ENCODE measurements around the gene QSOX1.

The QSOX1 gene

DNA sequence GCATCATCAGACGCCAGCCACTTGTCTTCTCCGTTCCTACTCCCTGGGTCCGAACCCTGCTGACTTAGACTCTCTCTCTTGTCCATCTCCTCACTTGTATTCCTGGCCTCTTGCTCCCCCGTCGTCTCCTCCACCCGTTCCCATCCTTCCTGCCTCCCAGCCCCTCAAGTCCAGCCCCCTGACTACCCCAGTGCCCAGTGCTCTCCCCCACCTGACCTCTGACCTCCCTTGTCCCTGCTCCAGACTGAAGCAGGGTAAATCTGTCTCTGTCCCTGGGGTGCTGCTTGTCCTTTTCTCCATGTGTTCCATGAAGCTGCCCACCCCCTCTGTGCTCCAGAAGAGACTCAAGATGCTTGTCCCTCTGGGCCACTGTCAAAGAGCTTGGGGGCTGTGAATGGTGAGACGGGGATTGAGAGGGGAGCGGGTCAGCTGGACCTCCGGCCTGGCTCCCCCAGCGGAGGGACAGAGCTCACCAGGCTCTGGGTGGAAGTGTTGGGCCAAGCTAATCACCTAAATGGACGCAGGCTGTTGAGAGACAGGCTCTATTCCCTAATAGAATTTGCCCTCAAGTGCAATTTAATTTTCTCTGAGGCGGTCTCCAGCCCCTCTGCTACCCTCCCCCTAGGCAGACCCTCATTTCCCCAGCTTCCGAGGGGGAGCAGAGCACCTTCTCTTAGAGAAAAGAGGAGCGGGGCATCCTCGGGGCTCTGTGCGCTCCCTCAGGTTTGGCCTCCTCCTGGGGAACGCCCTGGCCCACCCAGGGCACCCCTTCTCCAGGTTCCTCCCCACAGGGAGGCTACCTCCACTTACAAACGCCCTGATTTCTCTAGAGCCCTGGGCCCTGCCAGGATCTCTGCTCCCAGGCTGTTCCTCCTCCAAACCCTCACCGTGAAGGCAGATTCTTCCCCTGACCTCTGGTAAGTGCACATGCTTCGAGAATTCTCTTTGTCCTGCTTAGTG is 64.4 kb downstream of the QSOX1 start:
- DNase-seq = no peak

DNA sequence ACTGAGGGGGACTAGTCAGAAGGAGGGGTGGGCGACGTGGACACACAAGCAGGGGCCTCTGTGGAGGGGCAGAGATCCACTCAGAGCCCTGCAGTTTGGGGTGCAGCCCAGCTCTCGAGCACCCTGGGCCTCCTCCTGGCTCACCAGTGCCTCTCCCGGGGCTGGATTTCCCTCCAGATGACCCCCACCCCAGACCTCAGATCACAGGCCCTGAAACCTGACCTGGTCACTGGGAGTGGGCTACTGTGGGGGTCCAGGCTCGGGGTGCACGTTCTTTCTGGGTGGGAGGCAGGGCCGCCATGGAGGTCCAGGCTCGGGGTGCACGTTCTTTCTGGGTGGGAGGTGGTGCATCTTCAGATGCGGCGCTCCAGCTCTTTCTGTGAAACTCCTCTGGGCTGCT is 65.1 kb downstream of the QSOX1 start:
- DNase-seq = no peak

DNA sequence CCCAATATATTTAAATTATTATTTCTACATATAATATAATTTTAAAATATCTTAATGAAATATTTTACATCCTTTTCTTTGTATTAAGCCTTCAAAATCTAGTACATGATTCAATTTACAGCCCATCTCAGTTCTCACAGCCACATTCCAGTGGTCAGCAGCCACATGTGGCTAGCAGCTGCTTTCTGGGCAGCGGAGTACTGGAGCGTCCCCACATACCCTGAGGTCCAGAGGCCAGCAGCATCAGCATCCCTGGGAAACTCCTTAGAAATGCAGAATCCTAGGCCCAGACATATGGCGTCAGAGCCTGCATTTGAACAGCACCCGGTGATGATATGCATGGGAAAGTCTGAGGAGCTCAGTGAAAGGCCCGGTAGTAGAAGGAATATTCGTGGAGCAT is 66.8 kb downstream of the QSOX1 start:
- no peak for DNase-seq

DNA sequence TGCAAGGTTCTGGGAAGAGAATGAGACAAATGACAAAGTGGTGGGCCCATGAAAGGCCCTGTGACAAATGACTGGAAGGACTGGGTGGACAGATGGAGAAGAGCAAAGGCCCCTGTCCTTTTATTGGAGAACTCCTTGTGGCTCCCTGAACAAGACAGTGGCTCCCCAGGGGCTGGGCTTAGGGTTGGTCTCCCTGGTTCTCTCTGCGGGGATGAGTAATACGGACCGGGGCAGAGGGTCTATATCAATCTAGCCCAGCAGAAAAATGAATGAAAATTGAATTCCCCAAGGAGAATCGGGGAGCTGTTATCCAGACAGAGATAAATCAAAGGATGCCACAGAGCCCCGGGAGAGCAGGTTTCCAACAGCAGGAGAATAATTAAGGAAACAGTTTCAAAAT is 70.2 kb downstream of the QSOX1 start:
- no peak for DNase-seq

DNA sequence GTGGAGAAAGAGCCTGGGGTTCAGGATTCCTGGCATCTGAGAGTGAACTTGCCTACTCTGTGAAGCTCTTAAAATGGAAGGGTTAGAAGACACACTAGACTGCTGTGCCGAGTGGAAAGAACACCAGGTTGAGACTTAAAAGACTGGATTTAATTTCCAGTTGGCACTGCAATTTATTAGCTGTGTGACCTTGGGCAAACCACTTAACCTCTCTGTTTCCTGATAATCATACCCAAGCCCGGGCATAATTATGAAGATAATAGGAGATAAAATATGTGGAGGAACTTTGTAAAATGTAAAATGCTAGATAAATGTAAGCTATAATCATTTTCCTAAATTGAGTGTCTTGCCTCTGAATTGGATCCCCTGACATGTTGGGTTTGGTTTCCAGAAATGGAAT is 70.7 kb downstream of the QSOX1 start:
- DNase-seq = no peak

DNA sequence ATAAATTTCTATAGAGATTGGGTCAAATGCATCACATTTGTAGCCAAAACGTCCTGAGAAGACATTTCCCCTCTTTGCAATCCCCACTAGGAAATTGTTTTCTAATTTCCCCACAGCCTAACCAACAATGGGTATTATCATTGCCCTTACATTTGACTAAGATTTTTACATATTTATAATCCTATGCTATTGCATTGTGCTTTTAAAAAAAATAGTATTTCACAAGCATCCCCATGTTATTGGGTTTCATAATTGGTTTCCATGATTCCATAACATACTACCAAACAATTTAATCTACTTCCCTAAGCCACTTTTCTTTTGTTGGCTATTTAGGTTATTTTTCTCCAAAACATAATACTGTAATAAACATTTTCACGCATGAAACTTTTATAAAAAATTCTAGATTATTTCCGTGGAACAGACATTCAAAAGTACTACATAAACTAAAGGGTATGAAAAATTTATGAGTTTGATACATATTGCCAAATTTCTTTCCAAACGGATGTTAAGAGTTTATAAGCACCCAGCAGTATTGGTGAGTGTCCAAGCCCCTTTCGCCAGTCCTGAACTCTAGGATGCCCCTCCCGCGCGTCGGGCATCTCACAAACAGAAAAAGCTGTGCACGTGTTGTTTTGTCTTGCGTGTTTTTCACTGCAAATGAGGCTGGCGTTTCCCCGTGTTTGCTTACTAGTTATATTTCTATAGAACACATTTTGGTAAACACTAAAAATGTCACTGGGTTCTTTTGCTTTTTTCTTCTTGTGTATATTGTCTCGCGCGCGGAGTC is 73.4 kb downstream of the QSOX1 start:
- DNase-seq = no peak

DNA sequence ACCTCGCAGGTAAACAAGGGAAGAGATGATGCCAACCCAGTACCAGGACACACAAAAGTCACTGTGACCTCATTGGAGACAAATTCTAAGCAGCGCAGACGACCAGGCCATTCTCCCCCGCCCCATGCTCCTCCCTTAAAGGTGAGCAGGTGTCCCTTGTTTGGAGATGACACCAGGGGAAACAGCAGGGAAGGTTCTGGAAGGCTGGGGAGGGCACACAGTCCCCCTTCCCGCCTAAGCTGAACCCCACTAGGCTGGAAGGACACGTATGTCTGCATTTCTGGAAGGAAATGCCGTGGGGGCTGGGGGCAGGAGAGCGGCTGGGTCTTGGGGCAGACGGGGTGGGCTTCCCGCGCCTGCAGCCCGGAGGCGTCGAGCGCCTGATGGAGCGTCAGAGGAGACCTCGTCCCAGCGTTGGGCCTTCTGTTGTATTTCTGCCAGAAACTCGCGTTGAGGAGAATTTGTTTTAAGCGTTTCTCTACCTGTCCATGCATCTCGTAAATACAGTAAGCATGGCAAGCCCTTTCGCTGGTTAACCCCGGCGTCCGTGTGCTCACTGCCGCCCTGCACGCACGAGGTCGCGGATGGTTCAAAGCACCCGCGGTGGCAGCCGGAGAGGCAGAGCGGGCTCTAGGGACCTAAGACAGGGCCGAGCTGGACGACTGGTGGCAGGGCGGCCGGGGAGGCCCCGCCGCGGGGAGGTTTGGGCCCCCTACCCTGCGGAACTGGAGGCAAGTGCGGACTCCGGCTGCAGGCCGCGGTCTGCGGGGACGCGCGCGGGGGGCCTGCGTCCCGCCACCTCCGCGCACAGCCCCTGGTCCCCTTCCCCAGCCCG is 74.2 kb downstream of the QSOX1 start:
- DNase-seq = no peak

DNA sequence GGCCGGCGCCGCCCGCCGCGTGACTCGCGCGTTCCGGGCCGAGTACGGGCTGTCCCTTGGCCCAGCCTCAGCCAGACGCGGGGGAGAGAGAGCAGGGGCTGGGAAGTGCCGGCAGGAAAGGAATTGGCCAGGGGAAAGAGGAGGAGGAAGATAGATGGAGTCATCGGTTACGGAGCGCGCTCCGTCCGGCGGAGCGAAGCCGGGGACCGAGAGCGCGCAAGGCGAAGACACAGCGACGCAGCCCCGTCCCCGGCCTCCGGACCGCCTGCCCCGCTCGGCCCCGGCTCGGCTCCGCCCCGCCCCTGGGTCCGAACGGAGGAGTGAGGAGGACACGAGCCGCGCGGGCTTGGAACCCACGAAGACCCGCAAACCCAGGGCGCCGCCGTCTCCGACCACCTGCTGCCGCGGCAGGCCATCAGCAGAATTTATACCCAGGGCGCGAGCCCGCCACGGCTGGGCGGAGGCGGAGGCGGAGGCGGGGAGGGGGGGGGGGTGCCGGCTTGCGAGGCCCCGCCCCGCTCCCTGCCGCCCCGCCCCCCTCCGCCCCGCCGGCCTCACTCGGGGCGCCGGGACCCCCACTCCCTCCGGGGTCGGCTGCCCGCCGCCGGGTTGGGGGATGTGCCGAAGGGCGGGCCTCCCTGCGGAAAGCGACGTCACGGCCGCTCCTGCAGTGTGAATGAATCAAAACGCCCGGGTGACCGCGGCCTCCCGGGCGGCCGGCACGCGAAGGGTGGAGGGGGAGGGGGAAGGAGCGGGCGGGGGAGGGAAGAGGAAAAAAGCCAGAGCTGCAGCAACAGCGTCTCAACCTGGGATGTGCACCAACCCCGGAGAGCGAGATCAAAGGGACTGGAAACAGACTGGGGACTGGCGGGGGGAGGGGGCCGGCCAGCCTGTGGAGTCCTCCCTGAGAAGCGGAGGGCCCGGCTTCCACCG is 75.1 kb downstream of the QSOX1 start, which contains the start of gene LHX4:
Gene LHX4 (plus strand): TSS at position 782 of the 933 bp plus-strand sequence. CDS start 266 bp downstream, outside the sequence.
- DNase-seq = no peak

DNA sequence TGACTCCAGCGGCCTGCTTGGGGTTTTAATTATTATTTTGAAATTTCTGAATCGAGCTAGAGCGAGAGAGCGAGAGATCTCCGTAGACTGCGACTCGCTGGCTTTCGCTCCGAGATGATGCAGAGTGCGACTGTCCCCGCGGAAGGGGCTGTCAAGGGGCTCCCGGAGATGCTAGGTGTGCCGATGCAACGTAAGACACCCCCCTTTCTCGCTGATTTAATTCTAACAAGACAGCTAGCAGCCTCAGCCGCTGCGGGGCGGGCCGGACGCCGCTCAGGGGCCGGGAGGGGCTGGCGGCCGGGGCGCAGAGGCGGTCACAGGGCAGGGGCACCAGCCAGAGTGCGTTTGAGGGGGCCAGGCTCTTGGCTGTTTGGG is 75.7 kb downstream of the QSOX1 start:
- no peak for DNase-seq

DNA sequence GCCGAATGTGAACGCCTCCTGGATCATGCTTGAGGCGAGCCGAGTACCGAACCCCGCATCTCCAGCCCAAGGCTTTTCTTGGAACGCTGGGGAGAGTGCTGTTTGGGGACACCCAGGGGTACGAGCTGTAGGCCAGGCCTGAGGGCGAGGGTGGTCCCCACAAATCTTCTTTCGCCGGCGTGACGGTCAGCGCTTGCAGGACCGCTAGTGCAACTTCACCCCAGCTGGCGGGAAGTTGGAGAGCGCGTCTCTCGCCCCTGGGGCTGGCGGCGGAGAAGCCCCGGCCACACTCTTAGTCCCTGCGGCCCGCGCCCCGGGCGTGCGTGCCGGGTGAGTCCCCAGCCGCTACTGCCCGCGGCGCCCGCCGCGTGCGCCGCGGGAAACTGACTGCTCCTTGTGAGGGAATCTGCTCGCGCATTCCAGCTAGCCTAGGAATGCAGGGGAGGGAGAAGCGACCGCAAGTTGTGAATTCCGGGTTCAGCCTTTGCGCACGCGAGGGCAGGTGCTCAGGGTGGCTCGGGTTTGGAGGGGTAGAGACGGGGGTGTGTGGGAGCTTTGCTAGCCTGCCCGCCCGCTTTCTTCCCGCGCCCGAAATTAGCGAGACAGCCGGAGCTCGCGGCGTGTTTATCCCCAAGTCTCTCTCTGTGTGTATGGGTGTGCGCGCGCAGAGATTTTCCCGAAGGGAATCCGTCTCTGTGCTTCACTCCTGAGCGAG is 76.3 kb downstream of the QSOX1 start:
- no peak for DNase-seq

DNA sequence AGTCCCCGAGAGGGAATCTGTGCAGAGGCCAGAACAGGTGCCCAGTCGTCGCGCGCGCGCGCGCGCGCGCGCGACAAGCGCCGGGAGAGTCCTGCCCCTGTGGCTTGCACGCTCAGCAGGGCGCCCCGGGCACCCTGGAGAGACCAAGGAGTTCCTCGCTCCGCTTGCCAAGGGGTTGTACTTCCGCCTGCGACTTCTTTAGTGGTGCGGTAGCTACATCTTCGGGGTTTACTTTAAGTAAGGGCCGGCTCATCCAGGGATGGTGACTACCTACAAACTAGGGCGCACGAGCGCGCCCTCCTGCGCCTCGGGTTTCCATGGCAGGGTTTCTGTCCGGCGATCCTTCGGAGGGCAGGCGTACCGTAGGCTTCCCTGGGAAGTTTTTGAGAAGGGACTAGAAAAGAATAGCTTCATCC is 76.8 kb downstream of the QSOX1 start:
- no peak for DNase-seq

DNA sequence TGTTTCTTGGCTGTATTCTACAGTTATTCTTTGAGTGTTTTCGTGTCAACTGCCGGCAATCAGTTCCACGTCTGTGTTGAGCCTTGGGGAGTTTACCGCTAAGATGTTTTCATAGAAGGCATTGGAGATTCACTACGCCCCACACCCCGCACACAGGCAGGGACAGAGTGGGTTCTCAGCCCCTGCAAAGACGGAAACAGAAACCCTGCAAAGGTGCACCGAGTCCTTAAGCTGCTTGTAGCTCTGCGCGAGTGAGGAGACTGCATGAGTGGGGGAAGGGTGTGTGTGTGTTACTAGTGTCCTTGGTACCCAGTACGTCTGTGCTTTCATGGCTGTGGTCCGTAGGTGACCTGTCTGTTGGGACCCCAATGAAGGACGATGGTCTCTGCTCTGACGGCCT is 77.3 kb downstream of the QSOX1 start:
- DNase-seq = no peak

DNA sequence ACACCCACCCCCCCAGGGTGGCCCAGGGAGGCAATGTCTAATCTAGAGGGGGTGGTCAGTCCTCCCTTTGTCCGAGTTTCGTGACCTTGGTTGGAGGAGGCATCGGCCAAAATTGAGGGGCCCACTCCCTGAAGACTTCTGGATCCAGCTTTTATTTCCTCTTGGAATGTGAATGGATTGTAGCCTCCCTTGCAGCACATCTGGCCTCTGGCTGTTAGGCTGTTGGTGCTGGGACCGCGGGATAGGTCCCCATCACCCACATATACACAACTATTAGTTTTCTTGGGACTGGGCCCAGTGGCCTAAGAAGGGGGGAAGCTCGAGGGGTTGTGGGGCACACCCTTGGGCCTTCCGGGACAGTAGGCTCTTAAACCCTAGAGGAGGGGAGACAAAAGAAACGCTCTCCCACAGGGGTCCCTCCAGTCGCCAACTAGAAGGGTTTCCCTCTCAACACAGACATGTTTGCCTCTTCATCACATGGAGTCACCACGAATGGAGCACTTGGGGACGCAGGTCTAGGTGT is 77.9 kb downstream of the QSOX1 start:
- DNase-seq = no peak

DNA sequence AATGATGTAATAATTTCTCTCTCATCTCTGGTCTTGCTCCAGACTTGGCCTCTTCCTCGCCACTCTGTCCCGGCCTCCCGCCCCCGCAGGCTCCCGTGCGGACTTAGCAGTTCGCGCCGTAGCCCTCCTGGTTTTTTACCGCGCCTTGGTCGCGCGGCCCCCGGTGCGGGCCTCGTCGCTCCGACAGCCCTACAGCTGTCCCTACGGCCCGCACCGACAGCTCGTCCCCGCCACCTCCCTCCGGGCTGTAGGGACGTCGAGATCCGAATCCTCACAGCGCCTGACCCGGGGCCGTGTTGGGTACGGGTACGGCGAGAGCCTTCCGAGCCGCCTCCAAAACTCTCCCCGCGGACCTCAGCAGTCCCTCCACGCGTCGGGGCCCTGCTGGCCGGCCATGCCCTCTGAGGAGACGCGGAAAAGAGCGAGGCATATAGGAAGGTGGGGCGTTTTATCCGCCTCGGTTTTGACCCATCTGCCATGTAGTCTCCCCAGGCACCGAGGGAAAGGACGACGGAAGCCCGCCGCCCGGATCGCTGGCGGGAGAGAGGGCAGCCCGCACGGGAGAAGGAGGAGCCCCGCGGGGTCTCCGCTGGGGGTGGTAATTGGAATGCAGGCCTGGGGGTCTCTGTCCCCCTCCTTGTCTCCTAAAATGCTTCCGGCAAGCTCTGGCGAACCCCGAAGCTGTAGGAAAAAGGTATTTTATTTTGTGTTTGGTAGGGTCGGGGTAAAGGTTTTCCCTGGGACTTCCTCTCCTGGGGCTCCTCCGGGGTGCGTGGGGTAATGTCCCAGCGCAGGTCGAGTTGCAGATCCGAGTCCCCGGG is 78.7 kb downstream of the QSOX1 start:
- no peak for DNase-seq

DNA sequence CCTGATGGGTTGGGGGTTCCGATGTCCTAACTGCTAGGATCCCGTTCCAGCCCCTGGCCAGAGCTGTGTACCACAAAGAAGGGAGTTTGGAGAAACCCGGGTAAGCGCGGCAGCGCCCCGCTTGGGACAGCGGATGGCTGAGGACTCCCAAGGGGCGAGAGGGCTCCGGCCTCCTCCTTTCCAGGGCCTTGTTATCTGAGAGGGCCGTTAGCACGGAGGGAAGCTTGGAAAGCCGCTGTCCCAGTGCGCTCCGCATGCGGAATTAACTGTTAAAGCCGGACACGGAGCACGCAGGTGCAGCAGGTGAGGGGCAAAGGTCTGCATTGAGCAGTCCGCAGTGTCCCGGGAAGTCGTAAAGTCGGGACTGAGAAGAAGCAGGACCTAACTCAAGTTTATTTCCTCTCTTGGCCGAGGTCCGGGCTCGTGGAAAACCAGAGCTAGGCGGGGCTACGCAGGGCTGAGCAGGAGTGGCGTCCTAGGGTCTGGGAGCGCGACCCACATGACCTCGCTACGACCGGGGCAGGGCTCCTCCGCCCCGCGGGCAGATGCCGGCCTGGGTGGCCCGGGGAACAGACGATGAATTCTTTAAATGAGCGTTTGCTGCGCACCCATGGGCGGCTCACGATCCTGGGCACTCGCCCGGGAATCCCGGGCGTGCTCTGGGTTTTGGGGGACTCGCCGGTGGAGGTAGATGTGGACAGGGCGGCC is 79.9 kb downstream of the QSOX1 start:
- no peak for DNase-seq

DNA sequence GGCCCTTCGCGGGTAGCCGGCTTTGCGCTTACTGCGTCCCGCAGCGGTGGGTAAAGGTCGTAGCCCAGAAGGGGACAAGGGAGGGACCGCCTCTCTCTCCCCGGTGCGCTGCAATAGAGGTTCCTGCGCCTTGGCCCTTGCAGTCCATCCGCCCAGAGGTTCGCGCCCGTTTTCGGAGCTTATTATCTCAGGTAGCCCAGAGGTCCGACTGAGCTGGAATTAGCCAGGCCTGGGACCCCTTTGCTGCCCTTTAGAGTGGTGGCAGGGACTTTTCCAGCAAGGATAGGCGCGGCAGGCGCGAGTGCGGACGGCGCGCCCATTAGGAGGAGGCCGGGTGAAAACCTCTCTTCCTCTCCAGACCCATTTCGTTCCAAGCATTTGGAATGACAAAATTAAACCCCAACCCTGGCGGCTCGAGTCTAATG is 80.4 kb downstream of the QSOX1 start:
- DNase-seq = no peak

DNA sequence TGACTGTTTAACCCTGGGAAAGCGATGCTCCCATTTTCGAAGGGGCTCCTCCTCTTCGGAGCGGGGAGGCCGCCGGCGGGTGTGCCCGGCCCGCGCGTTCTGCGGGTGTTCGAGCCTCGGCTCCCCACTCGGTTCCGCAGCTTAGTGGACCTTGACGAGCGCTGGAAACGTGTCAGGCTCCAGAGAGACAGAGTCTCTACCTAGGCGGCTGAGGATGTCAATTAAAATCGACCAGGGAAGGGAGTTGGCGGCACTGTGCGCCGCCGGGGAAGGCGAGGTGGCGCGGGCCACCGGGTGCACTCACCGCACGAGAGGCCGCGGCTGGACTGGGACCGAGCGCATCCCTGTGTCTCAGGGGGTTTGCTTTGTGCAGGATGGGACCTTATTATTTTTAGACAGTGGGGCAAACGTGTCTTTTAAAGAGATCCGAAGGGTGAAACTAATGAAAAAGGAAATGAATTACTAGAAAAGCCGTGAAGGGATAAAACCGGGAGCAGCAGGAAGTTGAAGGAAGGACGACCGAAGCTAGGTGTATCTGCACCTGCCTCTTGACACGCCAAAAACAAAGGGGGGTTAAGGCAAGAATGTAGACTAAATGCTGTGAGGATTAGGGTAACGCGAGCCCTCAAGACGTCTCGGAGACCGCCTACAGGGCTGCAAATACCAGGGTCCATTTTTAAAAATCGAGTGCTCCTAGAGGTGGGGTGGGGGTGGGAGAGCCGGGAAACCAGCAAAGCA is 81.0 kb downstream of the QSOX1 start:
- no peak for DNase-seq

DNA sequence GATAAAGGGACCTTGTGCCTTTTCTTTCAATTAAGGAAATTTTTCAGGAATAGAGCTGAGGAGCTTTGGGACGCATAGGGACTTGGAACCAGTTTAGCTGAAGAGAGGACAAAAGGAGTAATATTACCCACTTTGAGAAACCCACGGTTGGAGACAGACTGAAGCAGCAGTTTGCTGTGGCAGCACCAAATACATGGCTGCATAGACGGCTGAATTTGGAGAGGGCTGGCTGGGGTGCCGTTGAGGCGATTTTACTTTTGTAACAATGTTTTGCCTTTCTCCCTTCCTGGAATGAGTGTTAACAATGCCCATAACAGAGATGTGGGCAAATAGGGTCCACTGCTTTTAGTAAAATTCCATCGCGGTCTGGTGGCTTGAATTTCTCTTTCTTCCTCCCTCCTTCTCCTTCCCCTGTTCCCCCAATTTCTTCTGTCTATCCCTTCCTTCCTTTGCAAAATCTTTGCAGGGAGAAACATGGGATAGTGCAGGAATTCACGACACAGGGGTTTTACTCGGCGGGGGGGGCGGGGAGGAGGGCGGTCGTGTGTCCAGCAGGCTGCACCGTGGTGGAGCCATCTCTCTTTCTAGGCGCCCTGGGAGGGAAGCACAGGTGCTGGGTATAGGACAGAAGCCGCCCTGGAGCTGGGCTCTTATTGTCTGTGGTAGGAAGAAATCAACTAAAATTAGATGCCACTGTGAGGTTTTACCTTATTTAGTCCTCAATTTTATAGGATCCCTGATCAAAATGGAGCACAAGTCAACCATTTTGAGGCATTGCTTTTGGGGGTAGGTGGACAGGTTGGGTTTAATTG is 82.2 kb downstream of the QSOX1 start:
- DNase-seq = no peak
